ENCODE measurements around the gene GMPR2.
"Not testable (repeated sequence)": the region's sequence is repeated elsewhere in the genome, so short reads cannot be mapped to it uniquely, and the experiment has no call there.

The GMPR2 gene

GRCh38 chr14:24203249-24203886 lies 29.4 kb upstream of the GMPR2 start:
- not testable (repeated sequence) for H3K79me1 ChIP-seq (ENCODE audit: low read length); H3K9ac ChIP-seq (ENCODE audit: low read length); H3K79me2 ChIP-seq (ENCODE audit: control insufficient read depth, insufficient read depth, low read length, poor library complexity); DNase-seq; H3K4me1 ChIP-seq (ENCODE audit: control insufficient read depth in 1 of 2, insufficient read depth in 2 of 2, low read length in 2 of 2); H3K23ac ChIP-seq (ENCODE audit: low read length); H3K4ac ChIP-seq (ENCODE audit: low read depth, low read length); H2BK5ac ChIP-seq (ENCODE audit: low read depth, low read length, poor library complexity); H3K9me3 ChIP-seq (ENCODE audit: insufficient read depth, low read depth, low read length); H4K91ac ChIP-seq (ENCODE audit: low read depth, low read length); H3K4me2 ChIP-seq (ENCODE audit: low read length); H2AFZ ChIP-seq (ENCODE audit: insufficient read depth, low read length, poor library complexity); H2BK12ac ChIP-seq (ENCODE audit: low read length); H3K27me3 ChIP-seq (ENCODE audit: insufficient read depth, low read length); H2AK5ac ChIP-seq (ENCODE audit: low read length); H3K18ac ChIP-seq (ENCODE audit: low read length); H3K14ac ChIP-seq (ENCODE audit: low read length); H2BK120ac ChIP-seq (ENCODE audit: insufficient read depth, low read length, poor library complexity); H3K4me3 ChIP-seq (ENCODE audit: low read depth, low read length); H3K27ac ChIP-seq (ENCODE audit: low read depth, low read length); H4K8ac ChIP-seq (ENCODE audit: low read depth, low read length); H4K12ac ChIP-seq (ENCODE audit: low read depth, low read length)
- no CpG with 5 or more reads among the region's 16 CpGs for WGBS (ENCODE audit: extremely low coverage, insufficient coverage, insufficient read length)
- H3K36me3 ChIP-seq (ENCODE audit: control insufficient read depth in 1 of 2, insufficient read depth in 2 of 2, low read length in 2 of 2) = peaks cover 20 to 35% of the 10 kb centered on the region in 2 experiments

GRCh38 chr14:24204163-24205146 lies 28.3 kb upstream of the GMPR2 start:
- Histone ChIP-seq H4K8ac (ENCODE audit: low read depth, low read length) (no peak overlapping the region), H2AK5ac (ENCODE audit: low read length) (no peak overlapping the region), H3K4me1 (ENCODE audit: control insufficient read depth in 1 of 2, insufficient read depth in 2 of 2, low read length in 2 of 2) (peaks cover 3 to 4% of the 10 kb centered on the region in 2 experiments), H4K12ac (ENCODE audit: low read depth, low read length) (no peak overlapping the region), H2BK5ac (ENCODE audit: low read depth, low read length, poor library complexity) (no peak overlapping the region), H3K4me3 (ENCODE audit: low read depth, low read length) (no peak overlapping the region), H3K9me3 (ENCODE audit: insufficient read depth, low read depth, low read length) (peaks cover 3% of the 10 kb centered on the region), H3K23ac (ENCODE audit: low read length) (no peak overlapping the region), H3K14ac (ENCODE audit: low read length) (no peak overlapping the region), H3K79me2 (ENCODE audit: control insufficient read depth, insufficient read depth, low read length, poor library complexity) (no peaks in the 10 kb centered on the region), H3K4ac (ENCODE audit: low read depth, low read length) (no peak overlapping the region), H3K27me3 (ENCODE audit: insufficient read depth, low read length) (no peaks in the 10 kb centered on the region), H3K27ac (ENCODE audit: low read depth, low read length) (no peak overlapping the region), H3K36me3 (ENCODE audit: control insufficient read depth in 1 of 2, insufficient read depth in 2 of 2, low read length in 2 of 2) (peaks cover 22 to 39% of the 10 kb centered on the region in 2 experiments), H3K9ac (ENCODE audit: low read length) (no peak overlapping the region), H2AFZ (ENCODE audit: insufficient read depth, low read length, poor library complexity) (no peak overlapping the region), H3K79me1 (ENCODE audit: low read length) (no peaks in the 10 kb centered on the region), H2BK12ac (ENCODE audit: low read length) (no peak overlapping the region), H3K4me2 (ENCODE audit: low read length) (no peak overlapping the region), H3K18ac (ENCODE audit: low read length) (no peak overlapping the region), H4K91ac (ENCODE audit: low read depth, low read length) (no peak overlapping the region), H2BK120ac (ENCODE audit: insufficient read depth, low read length, poor library complexity) (no peak overlapping the region)
- no peak for DNase-seq
- WGBS (ENCODE audit: extremely low coverage, insufficient coverage, insufficient read length) = 100% methylated on average over 1 of the region's 7 CpGs

- H2AFZ ChIP-seq (ENCODE audit: insufficient read depth, low read length, poor library complexity) = no peak overlapping the region
- H2BK120ac ChIP-seq (ENCODE audit: insufficient read depth, low read length, poor library complexity) = no peak overlapping the region
- no peak overlapping the region for H2BK12ac ChIP-seq (ENCODE audit: low read length)
- H3K36me3 ChIP-seq (ENCODE audit: control insufficient read depth in 1 of 2, insufficient read depth in 2 of 2, low read length in 2 of 2) = peaks cover 31 to 53% of the 10 kb centered on the region in 2 experiments
- H3K79me2 ChIP-seq (ENCODE audit: control insufficient read depth, insufficient read depth, low read length, poor library complexity) = no peaks in the 10 kb centered on the region
- H2AK5ac ChIP-seq (ENCODE audit: low read length) = no peak overlapping the region
- H3K4me2 ChIP-seq (ENCODE audit: low read length) = no peak overlapping the region
- no peak overlapping the region for H3K4ac ChIP-seq (ENCODE audit: low read depth, low read length)
- H4K12ac ChIP-seq (ENCODE audit: low read depth, low read length) = no peak overlapping the region
- H3K4me1 ChIP-seq (ENCODE audit: control insufficient read depth in 1 of 2, insufficient read depth in 2 of 2, low read length in 2 of 2) = peaks cover 3 to 4% of the 10 kb centered on the region in 2 experiments
- no peaks in the 10 kb centered on the region for H3K27me3 ChIP-seq (ENCODE audit: insufficient read depth, low read length)
- no peak for DNase-seq
- no peak overlapping the region for H3K23ac ChIP-seq (ENCODE audit: low read length)
- H3K27ac ChIP-seq (ENCODE audit: low read depth, low read length) = no peak overlapping the region
- no peak overlapping the region for H3K14ac ChIP-seq (ENCODE audit: low read length)
- no peak overlapping the region for H2BK5ac ChIP-seq (ENCODE audit: low read depth, low read length, poor library complexity)
- WGBS (ENCODE audit: extremely low coverage, insufficient coverage, insufficient read length) = no CpG with 5 or more reads among the region's 11 CpGs
- peaks cover 2% of the 10 kb centered on the region for H3K9me3 ChIP-seq (ENCODE audit: insufficient read depth, low read depth, low read length)
- H4K91ac ChIP-seq (ENCODE audit: low read depth, low read length) = no peak overlapping the region
- H3K4me3 ChIP-seq (ENCODE audit: low read depth, low read length) = no peak overlapping the region
- H3K79me1 ChIP-seq (ENCODE audit: low read length) = no peaks in the 10 kb centered on the region
- no peak overlapping the region for H4K8ac ChIP-seq (ENCODE audit: low read depth, low read length)
- no peak overlapping the region for H3K18ac ChIP-seq (ENCODE audit: low read length)
- H3K9ac ChIP-seq (ENCODE audit: low read length) = no peak overlapping the region
Measured at GRCh38 chr14:24206260-24207103, 26.2 kb upstream of the GMPR2 start.

- no peak overlapping the region for H3K18ac ChIP-seq (ENCODE audit: low read length)
- H2BK12ac ChIP-seq (ENCODE audit: low read length) = no peak overlapping the region
- H3K27ac ChIP-seq (ENCODE audit: low read depth, low read length) = no peak overlapping the region
- no peak overlapping the region for H3K14ac ChIP-seq (ENCODE audit: low read length)
- H3K4me3 ChIP-seq (ENCODE audit: low read depth, low read length) = no peak overlapping the region
- no peak overlapping the region for H3K9ac ChIP-seq (ENCODE audit: low read length)
- H3K9me3 ChIP-seq (ENCODE audit: insufficient read depth, low read depth, low read length) = no peaks in the 10 kb centered on the region
- H3K27me3 ChIP-seq (ENCODE audit: insufficient read depth, low read length) = no peaks in the 10 kb centered on the region
- no peaks in the 10 kb centered on the region for H3K79me2 ChIP-seq (ENCODE audit: control insufficient read depth, insufficient read depth, low read length, poor library complexity)
- H4K91ac ChIP-seq (ENCODE audit: low read depth, low read length) = no peak overlapping the region
- peak overlapping the region; percentile 17 for H4K12ac ChIP-seq (ENCODE audit: low read depth, low read length)
- no peak overlapping the region for H3K4ac ChIP-seq (ENCODE audit: low read depth, low read length)
- H3K4me2 ChIP-seq (ENCODE audit: low read length) = no peak overlapping the region
- peaks cover 31 to 50% of the 10 kb centered on the region in 2 experiments for H3K36me3 ChIP-seq (ENCODE audit: control insufficient read depth in 1 of 2, insufficient read depth in 2 of 2, low read length in 2 of 2)
- H2AK5ac ChIP-seq (ENCODE audit: low read length) = no peak overlapping the region
- H2BK5ac ChIP-seq (ENCODE audit: low read depth, low read length, poor library complexity) = no peak overlapping the region
- no CpG with 5 or more reads among the region's 5 CpGs for WGBS (ENCODE audit: extremely low coverage, insufficient coverage, insufficient read length)
- no peak overlapping the region for H4K8ac ChIP-seq (ENCODE audit: low read depth, low read length)
- H3K23ac ChIP-seq (ENCODE audit: low read length) = no peak overlapping the region
- no peaks in the 10 kb centered on the region for H3K79me1 ChIP-seq (ENCODE audit: low read length)
- DNase-seq = no peak
- no peak overlapping the region for H2AFZ ChIP-seq (ENCODE audit: insufficient read depth, low read length, poor library complexity)
- H3K4me1 ChIP-seq (ENCODE audit: control insufficient read depth in 1 of 2, insufficient read depth in 2 of 2, low read length in 2 of 2) = peaks cover 3 to 4% of the 10 kb centered on the region in 2 experiments
- H2BK120ac ChIP-seq (ENCODE audit: insufficient read depth, low read length, poor library complexity) = no peak overlapping the region
Measured at GRCh38 chr14:24207104-24207551, 25.6 kb upstream of the GMPR2 start.

Data from trophoblast cell (in vitro differentiated cells and primary cell).